Activated CD4-positive, alpha-beta T cell treated with anti-CD3 and anti-CD28 coated beads, Interleukin-2, amount 50 U/mL, for 4 hours (primary cell): ENCODE data around the gene GTF2A1L.
"Not testable (repeated sequence)": the region's sequence is repeated elsewhere in the genome, so short reads cannot be mapped to it uniquely, and the experiment has no call there.

ENCODE experiments used
- DNase-seq, 2 experiments: peaks; one replicate each; pipeline ENCODE4 v3.0.0-alpha.2; 2020

GTF2A1L gene

GRCh38 chr2:48613211-48613610 lies 4.4 kb upstream of the GTF2A1L start:
- no peak for DNase-seq

GRCh38 chr2:48614581-48614980 lies 3.1 kb upstream of the GTF2A1L start:
- not testable (repeated sequence) for DNase-seq

GRCh38 chr2:48619526-48619925 lies 1.9 kb downstream of the GTF2A1L start:
- no peak for DNase-seq

GRCh38 chr2:48620604-48621003 lies 2.9 kb downstream of the GTF2A1L start:
- no peak for DNase-seq

- not testable (repeated sequence) for DNase-seq
These were observed 5.0 kb downstream of the GTF2A1L start for GRCh38 chr2:48622691-48623090.

- DNase-seq = no peak
These were observed 7.0 kb downstream of the GTF2A1L start for GRCh38 chr2:48624696-48625095.

GRCh38 chr2:48626047-48626446 lies 8.4 kb downstream of the GTF2A1L start:
- DNase-seq = no peak

GRCh38 chr2:48633143-48633542 lies 15.5 kb downstream of the GTF2A1L start:
- DNase-seq = no peak

- DNase-seq = no peak
These were observed 18.1 kb downstream of the GTF2A1L start for GRCh38 chr2:48635786-48636185.

- no peak for DNase-seq
These were observed 20.6 kb downstream of the GTF2A1L start for GRCh38 chr2:48638261-48638660.

- no peak for DNase-seq
These were observed 33.6 kb downstream of the GTF2A1L start for GRCh38 chr2:48651158-48651790.

GRCh38 chr2:48668992-48669391 lies 51.3 kb downstream of the GTF2A1L start:
- no peak for DNase-seq

GRCh38 chr2:48673581-48673980 lies 55.9 kb downstream of the GTF2A1L start:
- DNase-seq = no peak

- no peak for DNase-seq
These were observed 57.3 kb downstream of the GTF2A1L start for GRCh38 chr2:48674933-48675332.

GRCh38 chr2:48677450-48677849 lies 59.8 kb downstream of the GTF2A1L start:
- no peak for DNase-seq

GRCh38 chr2:48685126-48685525 lies 67.5 kb downstream of the GTF2A1L start:
- no peak for DNase-seq

GRCh38 chr2:48691935-48692691 lies 74.5 kb downstream of the GTF2A1L start:
- DNase-seq = no peak

- DNase-seq = no peak
These were observed 75.4 kb downstream of the GTF2A1L start for GRCh38 chr2:48693066-48693465.

- no peak for DNase-seq
These were observed 76.0 kb downstream of the GTF2A1L start for GRCh38 chr2:48693645-48694044.

- DNase-seq = no peak
These were observed 76.5 kb downstream of the GTF2A1L start for GRCh38 chr2:48694149-48694548.

- no peak for DNase-seq
These were observed 78.3 kb downstream of the GTF2A1L start for GRCh38 chr2:48695991-48696390.

- DNase-seq = no peak
These were observed 79.2 kb downstream of the GTF2A1L start for GRCh38 chr2:48696881-48697280.

GRCh38 chr2:48699348-48699930 lies 81.8 kb downstream of the GTF2A1L start:
- DNase-seq = no peak

- not testable (repeated sequence) for DNase-seq
These were observed 86.0 kb downstream of the GTF2A1L start for GRCh38 chr2:48703621-48704020.
